ENCODE results near the gene RAD51B.
"Not testable (repeated sequence)": the region's sequence is repeated elsewhere in the genome, so short reads cannot be mapped to it uniquely, and the experiment has no call there.

RAD51B gene

DNA sequence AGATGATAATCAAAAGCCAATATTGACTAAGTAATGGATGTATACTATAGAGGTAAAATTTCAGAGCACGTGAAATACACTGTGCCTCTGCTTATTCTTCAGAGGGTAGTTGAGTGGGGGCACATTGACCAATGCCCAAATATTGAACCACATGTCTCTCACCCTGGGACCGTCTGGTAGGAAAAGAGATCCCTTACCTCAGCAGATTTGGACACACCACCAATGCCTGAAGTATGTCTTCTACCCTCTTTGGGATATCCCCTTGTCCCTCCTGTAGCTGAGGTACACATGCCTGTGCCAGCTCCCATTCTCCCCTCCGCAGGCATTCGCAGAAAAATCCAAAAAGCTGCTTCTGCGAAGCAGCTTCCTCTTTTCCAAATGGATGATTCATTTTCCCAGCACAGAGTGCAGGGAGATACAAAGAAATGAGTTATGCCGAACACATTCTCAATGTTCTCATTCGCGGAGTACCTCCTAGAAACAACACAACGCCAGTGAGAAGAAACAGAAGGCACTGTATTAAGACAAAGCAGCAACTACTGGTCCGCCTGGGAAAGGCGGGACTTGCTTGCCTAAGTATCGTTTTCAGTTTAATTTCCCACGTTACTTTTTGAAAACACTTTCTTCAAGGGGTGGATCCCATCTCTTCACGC, 3.9 kb upstream of the RAD51B start:
- peak overlapping the region; percentile 78 for H3K4me3 ChIP-seq (ENCODE audit: low read depth, low read length)
- TF ChIP-seq, protein P1, sequence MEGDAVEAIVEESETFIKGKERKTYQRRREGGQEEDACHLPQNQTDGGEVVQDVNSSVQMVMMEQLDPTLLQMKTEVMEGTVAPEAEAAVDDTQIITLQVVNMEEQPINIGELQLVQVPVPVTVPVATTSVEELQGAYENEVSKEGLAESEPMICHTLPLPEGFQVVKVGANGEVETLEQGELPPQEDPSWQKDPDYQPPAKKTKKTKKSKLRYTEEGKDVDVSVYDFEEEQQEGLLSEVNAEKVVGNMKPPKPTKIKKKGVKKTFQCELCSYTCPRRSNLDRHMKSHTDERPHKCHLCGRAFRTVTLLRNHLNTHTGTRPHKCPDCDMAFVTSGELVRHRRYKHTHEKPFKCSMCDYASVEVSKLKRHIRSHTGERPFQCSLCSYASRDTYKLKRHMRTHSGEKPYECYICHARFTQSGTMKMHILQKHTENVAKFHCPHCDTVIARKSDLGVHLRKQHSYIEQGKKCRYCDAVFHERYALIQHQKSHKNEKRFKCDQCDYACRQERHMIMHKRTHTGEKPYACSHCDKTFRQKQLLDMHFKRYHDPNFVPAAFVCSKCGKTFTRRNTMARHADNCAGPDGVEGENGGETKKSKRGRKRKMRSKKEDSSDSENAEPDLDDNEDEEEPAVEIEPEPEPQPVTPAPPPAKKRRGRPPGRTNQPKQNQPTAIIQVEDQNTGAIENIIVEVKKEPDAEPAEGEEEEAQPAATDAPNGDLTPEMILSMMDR (IDR thresholded peaks at IDR 0.05; ENCODE audit: low read depth, low read length, missing control alignments), result no peak
- DNase-seq (ENCODE audit: low read depth), result no peak

DNA sequence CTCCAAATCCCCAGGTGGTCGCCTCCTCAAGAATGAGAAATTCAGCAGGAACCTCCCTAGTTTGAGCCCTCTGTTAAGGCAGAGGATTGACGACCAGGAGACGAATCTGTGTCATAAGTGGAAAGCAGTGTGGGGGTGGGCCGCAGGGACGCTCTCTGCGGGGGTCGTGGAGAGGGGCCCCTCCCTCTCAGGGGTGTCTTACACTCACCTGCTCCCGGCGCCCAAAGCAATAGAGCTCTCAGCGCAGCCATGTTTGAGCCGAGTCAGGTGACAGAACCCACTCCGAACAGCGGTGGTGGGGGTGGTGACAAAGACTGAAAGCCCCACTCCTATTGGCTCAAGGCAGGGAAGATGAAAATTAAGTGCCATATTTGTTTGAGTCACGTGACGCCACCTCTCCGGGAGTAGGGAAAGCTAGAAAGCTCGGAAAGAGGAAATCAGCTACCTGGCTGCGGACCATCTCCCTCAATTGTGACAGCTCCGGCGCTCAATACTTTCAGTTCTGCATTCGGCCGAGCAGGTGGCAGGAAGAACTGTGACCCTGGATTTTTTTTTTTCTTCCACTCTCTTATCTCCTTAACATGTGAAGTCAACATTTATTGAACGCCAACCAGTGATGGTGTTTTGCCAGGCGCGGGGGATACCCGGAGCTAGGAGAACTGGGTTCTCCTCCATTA, 3.1 kb upstream of the RAD51B start, which contains the start of gene ZFYVE26:
Gene ZFYVE26, minus strand, starts transcription at position 265 of the 677 bp plus-strand sequence. CDS start 627 bp downstream, outside the sequence.
- H3K4me3 ChIP-seq (ENCODE audit: low read depth, low read length), result peak within 1 kb of the TSS; percentile 78
- TF ChIP-seq, protein P1 (IDR thresholded peaks at IDR 0.05; ENCODE audit: low read depth, low read length, missing control alignments), result no peak
- peak; percentile 97 for DNase-seq (ENCODE audit: low read depth)

DNA sequence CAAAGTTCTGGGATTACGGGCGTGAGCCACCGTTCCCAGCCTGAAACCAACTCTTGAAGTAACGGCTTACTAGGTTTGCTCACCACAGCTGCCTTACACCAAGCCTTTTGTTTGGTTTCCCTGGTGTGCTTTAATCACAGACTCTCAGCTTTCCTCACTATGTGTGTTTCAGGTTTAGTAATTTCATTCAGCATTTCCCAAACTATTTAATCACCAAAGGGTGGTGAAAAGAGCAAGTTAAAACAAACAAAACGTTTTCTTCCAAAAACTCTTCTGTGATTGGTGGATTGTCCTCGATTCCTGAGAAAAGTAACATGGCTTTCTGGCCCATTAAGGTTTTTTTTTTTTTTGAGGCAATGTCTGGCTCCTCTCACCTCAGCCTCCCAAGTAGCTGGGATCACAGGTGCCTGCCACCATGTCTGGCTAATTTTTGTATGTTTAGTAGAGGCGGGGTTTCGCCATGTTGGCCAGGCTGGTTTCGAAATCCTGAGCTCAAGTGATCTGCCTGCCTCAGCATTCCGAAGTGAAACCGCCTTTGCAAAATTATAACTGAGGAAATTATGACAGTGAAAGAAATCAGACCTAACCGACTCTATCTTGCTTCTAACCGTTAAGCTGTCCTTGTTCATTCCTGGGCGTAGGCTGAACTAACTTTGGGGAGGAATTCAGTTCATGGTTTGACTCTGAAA, 1.7 kb upstream of the RAD51B start:
- DNase-seq (ENCODE audit: low read depth), result no peak
- H3K4me3 ChIP-seq (ENCODE audit: low read depth, low read length), result no peak overlapping the region
- TF ChIP-seq, protein P1 (IDR thresholded peaks at IDR 0.05; ENCODE audit: low read depth, low read length, missing control alignments), result no peak

DNA sequence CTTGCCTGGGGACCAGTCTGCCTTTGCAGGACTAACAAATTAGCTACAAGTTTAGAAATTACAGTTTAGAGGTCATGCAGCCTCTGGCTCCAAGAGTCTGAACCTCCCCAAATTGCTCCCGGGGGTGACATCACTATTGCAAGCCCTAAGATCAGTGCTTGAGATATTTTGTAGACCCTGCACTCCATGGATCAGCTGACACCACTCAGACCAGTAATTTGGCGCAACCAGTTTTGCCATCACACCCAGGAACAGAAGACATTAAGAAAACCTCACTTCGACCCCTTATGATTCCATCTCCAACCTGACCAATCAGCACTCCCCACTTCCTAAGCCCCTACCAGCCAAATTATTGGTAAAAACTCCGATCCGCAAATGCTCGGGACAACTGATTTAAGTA, 1.1 kb upstream of the RAD51B start:
- not testable (repeated sequence) for H3K4me3 ChIP-seq (ENCODE audit: low read depth, low read length); DNase-seq (ENCODE audit: low read depth)

DNA sequence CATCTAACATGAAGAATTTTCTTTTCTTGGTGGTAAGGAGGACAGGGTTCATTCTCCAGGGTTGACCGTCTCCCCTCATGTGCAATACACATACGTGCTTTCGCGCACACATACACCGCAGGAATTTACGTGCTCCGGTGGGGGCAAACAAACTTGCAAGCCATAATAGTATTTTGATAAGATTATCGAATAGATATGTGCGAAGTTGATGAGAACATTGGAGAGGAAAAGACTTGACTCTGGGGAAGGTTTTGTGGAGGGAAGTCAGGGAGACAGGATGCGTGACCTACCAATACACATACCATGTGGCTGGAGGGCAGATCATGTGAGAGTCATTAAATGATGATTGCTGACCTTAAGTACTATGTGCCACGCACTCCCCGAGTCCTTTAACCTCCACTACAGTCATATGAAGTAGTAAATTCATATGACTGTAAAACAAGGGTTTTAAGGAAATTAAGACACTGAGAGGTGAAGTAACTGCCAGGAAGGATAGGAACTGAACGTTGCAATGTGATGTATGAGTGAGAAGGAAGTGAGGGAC, 921 bp downstream of the RAD51B start:
- peak overlapping the region; percentile 74 for H3K4me3 ChIP-seq (ENCODE audit: low read depth, low read length)
- no peak for DNase-seq (ENCODE audit: low read depth)
- TF ChIP-seq, protein P1 (IDR thresholded peaks at IDR 0.05; ENCODE audit: low read depth, low read length, missing control alignments), result no peak

DNA sequence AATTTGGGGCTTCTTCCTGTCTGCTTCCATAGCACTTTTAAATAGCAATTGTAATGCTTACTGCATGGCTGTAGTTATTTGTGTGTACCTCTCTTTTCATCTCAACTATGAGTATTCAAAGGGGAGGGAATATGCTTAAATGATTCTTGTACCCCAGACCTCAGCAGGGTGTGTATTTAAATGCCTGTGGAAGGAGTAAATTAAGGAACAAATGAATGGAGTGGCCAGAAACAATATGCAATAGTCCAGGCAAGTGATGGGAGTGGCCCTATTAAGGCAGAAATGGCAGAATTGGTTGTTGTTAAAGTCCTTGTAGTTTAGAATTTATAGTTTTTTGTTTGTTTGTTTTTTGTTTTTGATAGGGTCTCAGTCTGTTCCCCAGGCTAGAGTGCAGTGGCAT, 1.5 kb downstream of the RAD51B start:
- TF ChIP-seq, protein P1 (IDR thresholded peaks at IDR 0.05; ENCODE audit: low read depth, low read length, missing control alignments), result no peak
- no peak overlapping the region; the same call in 1 of the 2 replicates for H3K4me3 ChIP-seq (ENCODE audit: low read depth, low read length)
- DNase-seq (ENCODE audit: low read depth), result no peak

DNA sequence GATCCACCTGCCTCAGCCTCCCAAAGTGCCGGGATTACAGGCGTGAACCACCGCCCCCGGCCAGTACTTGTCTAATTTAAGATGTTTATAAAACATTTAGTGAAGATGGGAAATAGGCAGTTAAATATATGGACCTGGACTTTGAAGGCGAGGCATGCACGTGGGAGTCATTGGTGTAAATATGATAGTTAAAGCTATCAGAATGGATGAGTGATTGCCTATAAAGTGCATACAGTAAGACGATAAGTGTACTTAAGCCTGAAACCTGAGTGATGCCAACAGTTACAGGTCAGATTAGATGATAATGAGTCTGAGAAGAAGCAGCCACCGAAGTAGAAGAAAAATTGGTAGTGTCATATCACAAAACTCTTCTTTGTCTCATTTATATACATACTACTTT, 11.5 kb downstream of the RAD51B start:
- DNase-seq (ENCODE audit: low read depth), result no peak
- no peak overlapping the region for H3K4me3 ChIP-seq (ENCODE audit: low read depth, low read length)
- TF ChIP-seq, protein P1 (IDR thresholded peaks at IDR 0.05; ENCODE audit: low read depth, low read length, missing control alignments), result no peak
